ENCODE data around the gene AGTPBP1. TPM values are rescaled to one million over a fixed set of nuclear protein-coding genes. Genes with fewer than 3 reads are reported as not detected.
A peak's percentile ranks its signal among the peaks of the same experiment; 100 is the strongest.

The AGTPBP1 gene
- total RNA-seq, 1 experiment from 2014 or later: 42.9 TPM

- Histone ChIP-seq H4K20me1 (ENCODE audit: insufficient read depth, low read depth, low read length) (no peaks in the 10 kb centered on the region), H3K79me2 (ENCODE audit: low read length) (peaks cover 50% of the 10 kb centered on the region), H3K9me3 (ENCODE audit: low read length) (no peaks in the 10 kb centered on the region), H3K27me3 (ENCODE audit: low read length) (no peaks in the 10 kb centered on the region), H3K36me3 (ENCODE audit: insufficient read depth, low read length) (no peaks in the 10 kb centered on the region), H3K27ac (ENCODE audit: low read length) (no peak overlapping the region), H3K4me2 (ENCODE audit: low read depth, low read length, poor library complexity, severe bottlenecking) (no peak overlapping the region), H3K4me1 (ENCODE audit: low read length) (no peaks in the 10 kb centered on the region), H2AFZ (ENCODE audit: low read length) (no peak overlapping the region), H3K9me2 (replicated peaks; ENCODE audit: insufficient read depth, low read length) (no peaks in the 10 kb centered on the region), H3K4me3 (ENCODE audit: low read length) (no peak overlapping the region), H3K9ac (ENCODE audit: low read length) (no peak overlapping the region)
- no peak for DNase-seq
Measured at GRCh38 chr9:85685081-85685480, 56.7 kb downstream of the AGTPBP1 start.

DNA sequence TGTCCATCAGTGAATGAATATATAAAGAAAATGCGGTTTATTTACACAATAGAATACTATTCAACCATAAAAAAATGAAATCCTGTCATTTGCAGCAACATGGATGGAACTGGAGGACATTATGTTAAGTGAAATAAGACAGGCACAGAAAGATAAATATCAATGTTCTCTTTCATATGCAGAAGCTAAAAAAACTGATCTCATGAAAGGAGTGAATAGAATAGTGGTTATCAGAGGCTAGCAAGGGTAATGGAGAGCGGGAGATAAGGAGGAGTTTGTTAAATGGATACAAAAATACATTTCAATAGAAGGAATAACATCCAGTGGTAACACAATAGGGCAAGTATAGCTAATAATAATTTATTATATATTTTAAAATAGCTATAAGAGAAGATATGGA lies 65.0 kb downstream of the AGTPBP1 start:
- Histone ChIP-seq H4K20me1 (ENCODE audit: insufficient read depth, low read depth, low read length) (no peaks in the 10 kb centered on the region), H3K4me2 (ENCODE audit: low read depth, low read length, poor library complexity, severe bottlenecking) (no peak overlapping the region), H3K36me3 (ENCODE audit: insufficient read depth, low read length) (no peaks in the 10 kb centered on the region; the same call in 1 of the 2 replicates), H3K9ac (ENCODE audit: low read length) (no peak overlapping the region), H3K9me2 (replicated peaks; ENCODE audit: insufficient read depth, low read length) (no peaks in the 10 kb centered on the region), H3K4me3 (ENCODE audit: low read length) (no peak overlapping the region), H3K27ac (ENCODE audit: low read length) (no peak overlapping the region), H2AFZ (ENCODE audit: low read length) (no peak overlapping the region), H3K27me3 (ENCODE audit: low read length) (no peaks in the 10 kb centered on the region), H3K79me2 (ENCODE audit: low read length) (peaks cover 4% of the 10 kb centered on the region; the same call in 1 of the 2 replicates), H3K9me3 (ENCODE audit: low read length) (no peaks in the 10 kb centered on the region), H3K4me1 (ENCODE audit: low read length) (no peaks in the 10 kb centered on the region)
- DNase-seq: no peak

- Histone ChIP-seq H4K20me1 (ENCODE audit: insufficient read depth, low read depth, low read length) (no peaks in the 10 kb centered on the region), H3K36me3 (ENCODE audit: insufficient read depth, low read length) (no peaks in the 10 kb centered on the region)
- DNase-seq: no peak
Measured at GRCh38 chr9:85667374-85667773, 74.4 kb downstream of the AGTPBP1 start.

DNA sequence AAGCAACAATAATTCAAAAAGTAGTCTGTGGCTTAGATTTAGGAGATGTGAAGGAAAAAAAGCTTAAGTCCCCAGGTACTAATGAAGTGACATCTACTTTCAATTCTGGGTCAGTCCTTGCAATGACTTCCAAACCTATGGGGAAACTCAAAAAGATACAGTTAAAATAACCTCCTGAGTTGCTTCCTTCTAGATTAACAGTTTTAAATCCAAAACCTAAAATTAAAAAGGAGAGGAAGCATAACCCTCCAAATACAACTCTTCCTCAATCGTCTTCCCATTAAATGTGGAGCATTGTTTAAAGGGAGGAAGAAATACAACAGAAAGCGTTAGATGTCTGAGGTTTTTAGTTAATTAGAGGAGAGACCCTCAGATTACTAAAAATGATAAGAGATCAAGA lies 75.7 kb downstream of the AGTPBP1 start:
- Histone ChIP-seq H4K20me1 (ENCODE audit: insufficient read depth, low read depth, low read length) (no peaks in the 10 kb centered on the region), H3K27me3 (ENCODE audit: low read length) (no peaks in the 10 kb centered on the region), H3K4me2 (ENCODE audit: low read depth, low read length, poor library complexity, severe bottlenecking) (no peak overlapping the region), H3K4me1 (ENCODE audit: low read length) (0 out of 2 replicates have a peak, but pooled peaks cover 2% of the 10 kb centered on the region), H3K79me2 (ENCODE audit: low read length) (peaks cover 6% of the 10 kb centered on the region; the same call in 1 of the 2 replicates), H3K9me3 (ENCODE audit: low read length) (no peaks in the 10 kb centered on the region), H3K9me2 (replicated peaks; ENCODE audit: insufficient read depth, low read length) (no peaks in the 10 kb centered on the region), H3K4me3 (ENCODE audit: low read length) (no peak overlapping the region), H2AFZ (ENCODE audit: low read length) (no peak overlapping the region), H3K27ac (ENCODE audit: low read length) (no peak overlapping the region), H3K9ac (ENCODE audit: low read length) (no peak overlapping the region), H3K36me3 (ENCODE audit: insufficient read depth, low read length) (no peaks in the 10 kb centered on the region)
- no peak for DNase-seq

More at GRCh38 chr9:85667374-85667773, 74.4 kb downstream of the AGTPBP1 start:
- Histone ChIP-seq H3K79me2 (ENCODE audit: low read length) (0 out of 2 replicates have a peak, but pooled peaks cover 3% of the 10 kb centered on the region), H3K9me3 (ENCODE audit: low read length) (no peaks in the 10 kb centered on the region), H3K4me3 (ENCODE audit: low read length) (no peak overlapping the region), H2AFZ (ENCODE audit: low read length) (no peak overlapping the region), H3K9me2 (replicated peaks; ENCODE audit: insufficient read depth, low read length) (no peaks in the 10 kb centered on the region), H3K27me3 (ENCODE audit: low read length) (no peaks in the 10 kb centered on the region), H3K9ac (ENCODE audit: low read length) (no peak overlapping the region), H3K4me1 (ENCODE audit: low read length) (0 out of 2 replicates have a peak, but pooled peaks cover 2% of the 10 kb centered on the region), H3K4me2 (ENCODE audit: low read depth, low read length, poor library complexity, severe bottlenecking) (no peak overlapping the region), H3K27ac (ENCODE audit: low read length) (no peak overlapping the region)

DNA sequence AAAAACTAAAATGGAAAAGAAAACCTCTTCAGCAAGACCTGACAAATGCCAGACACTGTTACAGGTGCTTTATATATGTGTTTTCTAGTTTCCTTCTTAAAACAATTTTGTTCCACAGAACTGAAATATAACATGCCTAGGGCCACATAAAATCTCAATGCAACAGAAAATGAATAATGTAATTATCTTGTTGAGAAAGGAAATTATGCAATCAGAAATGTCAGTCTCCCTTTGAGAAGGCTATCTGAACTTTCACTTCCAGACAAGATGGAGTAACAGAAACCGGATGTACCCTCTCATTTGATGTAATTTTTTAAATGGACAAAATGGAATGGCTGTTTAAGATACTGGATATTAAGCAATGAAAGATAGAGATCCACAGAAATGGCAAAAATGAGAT lies 79.2 kb downstream of the AGTPBP1 start:
- no peak overlapping the region for H3K9ac ChIP-seq (ENCODE audit: low read length)
- H3K36me3 ChIP-seq (ENCODE audit: insufficient read depth, low read length): no peaks in the 10 kb centered on the region
- H3K27ac ChIP-seq (ENCODE audit: low read length): no peak overlapping the region
- no peaks in the 10 kb centered on the region for H3K9me2 ChIP-seq (replicated peaks; ENCODE audit: insufficient read depth, low read length)
- no peak overlapping the region for H3K4me2 ChIP-seq (ENCODE audit: low read depth, low read length, poor library complexity, severe bottlenecking)
- no peak overlapping the region for H2AFZ ChIP-seq (ENCODE audit: low read length)
- peaks cover 7% of the 10 kb centered on the region for H3K79me2 ChIP-seq (ENCODE audit: low read length)
- DNase-seq: no peak
- H3K27me3 ChIP-seq (ENCODE audit: low read length): no peaks in the 10 kb centered on the region
- H3K4me1 ChIP-seq (ENCODE audit: low read length): 0 out of 2 replicates have a peak, but pooled peaks cover 2% of the 10 kb centered on the region
- no peaks in the 10 kb centered on the region for H3K9me3 ChIP-seq (ENCODE audit: low read length)
- H4K20me1 ChIP-seq (ENCODE audit: insufficient read depth, low read depth, low read length): no peaks in the 10 kb centered on the region
- no peak overlapping the region for H3K4me3 ChIP-seq (ENCODE audit: low read length)

DNA sequence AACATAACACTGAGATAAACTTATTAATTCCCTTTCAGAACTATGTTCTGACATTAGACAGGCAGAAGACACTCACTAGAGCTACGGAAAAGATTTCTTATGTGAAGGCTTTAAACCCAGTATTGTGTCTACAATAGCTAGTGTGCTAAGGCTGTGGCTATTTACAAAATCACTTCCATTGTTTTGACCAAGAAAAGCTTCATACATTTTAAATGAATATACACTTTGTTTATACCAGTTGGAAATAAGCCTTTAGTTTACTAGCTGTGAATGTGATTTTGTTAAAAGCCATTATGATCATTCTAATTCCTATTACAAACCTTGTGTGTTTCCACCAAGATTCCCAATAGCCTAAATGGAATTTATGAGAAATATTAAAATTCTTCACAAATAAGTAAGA lies 83.0 kb downstream of the AGTPBP1 start:
- Histone ChIP-seq H3K4me3 (ENCODE audit: low read length) (no peak overlapping the region), H3K9me3 (ENCODE audit: low read length) (no peaks in the 10 kb centered on the region), H4K20me1 (ENCODE audit: insufficient read depth, low read depth, low read length) (no peaks in the 10 kb centered on the region), H3K4me2 (ENCODE audit: low read depth, low read length, poor library complexity, severe bottlenecking) (no peak overlapping the region), H3K27ac (ENCODE audit: low read length) (no peak overlapping the region), H3K9me2 (replicated peaks; ENCODE audit: insufficient read depth, low read length) (no peaks in the 10 kb centered on the region), H3K79me2 (ENCODE audit: low read length) (peaks cover 7% of the 10 kb centered on the region), H3K27me3 (ENCODE audit: low read length) (no peaks in the 10 kb centered on the region), H3K9ac (ENCODE audit: low read length) (no peak overlapping the region), H3K36me3 (ENCODE audit: insufficient read depth, low read length) (no peaks in the 10 kb centered on the region), H2AFZ (ENCODE audit: low read length) (no peak overlapping the region), H3K4me1 (ENCODE audit: low read length) (no peaks in the 10 kb centered on the region)
- DNase-seq: no peak

- H3K9me3 ChIP-seq (ENCODE audit: low read length): no peaks in the 10 kb centered on the region
- no peak for DNase-seq
- H3K4me3 ChIP-seq (ENCODE audit: low read length): no peak overlapping the region
- no peaks in the 10 kb centered on the region for H3K36me3 ChIP-seq (ENCODE audit: insufficient read depth, low read length)
- H3K4me1 ChIP-seq (ENCODE audit: low read length): peaks cover 1% of the 10 kb centered on the region
- no peak overlapping the region for H3K27ac ChIP-seq (ENCODE audit: low read length)
- H3K4me2 ChIP-seq (ENCODE audit: low read depth, low read length, poor library complexity, severe bottlenecking): no peak overlapping the region
- H3K27me3 ChIP-seq (ENCODE audit: low read length): no peaks in the 10 kb centered on the region
- no peaks in the 10 kb centered on the region for H3K79me2 ChIP-seq (ENCODE audit: low read length)
- no peaks in the 10 kb centered on the region for H4K20me1 ChIP-seq (ENCODE audit: insufficient read depth, low read depth, low read length)
- no peak overlapping the region for H2AFZ ChIP-seq (ENCODE audit: low read length)
- no peaks in the 10 kb centered on the region for H3K9me2 ChIP-seq (replicated peaks; ENCODE audit: insufficient read depth, low read length)
- no peak overlapping the region for H3K9ac ChIP-seq (ENCODE audit: low read length)
Measured at GRCh38 chr9:85653153-85653552, 88.6 kb downstream of the AGTPBP1 start.

DNA sequence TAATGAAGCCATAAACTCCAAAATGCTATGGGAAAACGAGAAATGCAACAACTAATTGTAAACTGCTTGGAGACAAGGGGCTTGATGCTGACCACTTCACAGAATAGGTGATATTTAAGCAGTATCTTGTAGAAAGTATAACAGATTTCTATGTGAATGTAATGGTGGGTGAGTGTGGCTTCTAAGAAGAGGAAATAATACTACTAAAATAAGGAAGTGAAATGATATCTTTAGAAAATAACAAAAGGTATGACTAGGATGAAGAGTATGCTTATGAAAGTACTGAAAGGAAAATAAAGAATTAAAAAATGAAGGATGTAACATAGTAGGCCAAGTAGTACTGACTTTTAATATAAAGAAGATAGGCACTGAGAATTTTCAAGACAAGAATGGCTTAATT lies 94.2 kb downstream of the AGTPBP1 start:
- Histone ChIP-seq H3K4me1 (ENCODE audit: low read length) (peaks cover 11% of the 10 kb centered on the region), H3K9me2 (replicated peaks; ENCODE audit: insufficient read depth, low read length) (no peaks in the 10 kb centered on the region), H3K79me2 (ENCODE audit: low read length) (no peaks in the 10 kb centered on the region), H3K9ac (ENCODE audit: low read length) (no peak overlapping the region), H3K36me3 (ENCODE audit: insufficient read depth, low read length) (no peaks in the 10 kb centered on the region), H3K4me2 (ENCODE audit: low read depth, low read length, poor library complexity, severe bottlenecking) (no peak overlapping the region), H3K27ac (ENCODE audit: low read length) (no peak overlapping the region), H3K27me3 (ENCODE audit: low read length) (no peaks in the 10 kb centered on the region), H3K4me3 (ENCODE audit: low read length) (no peak overlapping the region), H4K20me1 (ENCODE audit: insufficient read depth, low read depth, low read length) (no peaks in the 10 kb centered on the region), H2AFZ (ENCODE audit: low read length) (no peak overlapping the region), H3K9me3 (ENCODE audit: low read length) (no peaks in the 10 kb centered on the region)
- DNase-seq: peak; percentile 46
